HCT116 (cell line): ENCODE results near the gene RAN. TPM values are rescaled to one million over a fixed set of nuclear protein-coding genes. Genes with fewer than 3 reads are reported as not detected.

Experiments
- ATAC-seq: fragments of 200-7000 bp; cut with Tn5 transposase; 2 replicates; pipeline ENCODE4 v1.9.1; 2020; ENCODE audit warnings: mild to moderate bottlenecking, moderate library complexity
- BruUV-seq: library from RNA; stranded (reverse); fragments of 400-500 nt; replicated peaks from 2 replicates; lab custom pipeline; 2021; lab: Mats Ljungman, UMichigan
- CTCF ChIA-PET: fragments of 300-600 bp; sonication (Branson Sonifier 250); formaldehyde crosslinking; loops from one replicate; lab custom pipeline; 2021; ENCODE audit warnings: antibody characterized with exemption; lab: Charles Lee
- POLR2A ChIA-PET: fragments of 300-600, 350-600 bp; sonication (Branson Sonifier 250); formaldehyde crosslinking; loops from one replicate; lab custom pipeline; 2021; ENCODE audit warnings: antibody characterized with exemption; lab: Charles Lee
- RAD21 ChIA-PET, 2 experiments: fragments of 300-600 bp; sonication (Branson Sonifier 250); formaldehyde crosslinking; loops; one replicate each; lab custom pipeline; 2023; ENCODE audit warnings: low total read pairs in 2 of 2; ENCODE audit not compliant: uncharacterized antibody in 2 of 2, unreplicated experiment in 2 of 2, low non-redundant PET in 1 of 2; lab: Charles Lee
- DNase-seq: peaks from one replicate; pipeline ENCODE4 v3.0.0-alpha.2; 2010; ENCODE audit warnings: low read depth, low spot score
- H2AFZ ChIP-seq: fragments of 200-600 bp; shearing (Covaris generic), sonication (generic); 2 replicates; pipeline ENCODE4 v1.6.1; 2017; ENCODE audit warnings: low read depth, mixed run types, mixed read lengths, antibody characterized with exemption, low read length; ENCODE audit not compliant: poor library complexity, severe bottlenecking
- H3K27ac ChIP-seq: 2 replicates; pipeline ENCODE4 v1.5.1; 2012; ENCODE audit warnings: low read depth, low read length
- H3K27me3 ChIP-seq: fragments of 200-600 bp; sonication (generic); 2 replicates; pipeline ENCODE4 v1.6.1; 2016; ENCODE audit warnings: mixed run types, low read length, mixed read lengths; ENCODE audit not compliant: insufficient read depth
- H3K36me3 ChIP-seq, 2 experiments: fragments of 200-500 bp in 1 of 2; fragments of 200-600 bp in 1 of 2; sonication (Bioruptor generic) in 1 of 2; sonication (generic) in 1 of 2; 2 replicates each; pipeline versions ENCODE4 v1.5.1 to v1.6.1; 2014 to 2016; ENCODE audit warnings: low read length in 2 of 2, inconsistent platforms in 1 of 2, mixed read lengths in 1 of 2, mixed run types in 1 of 2; ENCODE audit not compliant: insufficient read depth in 2 of 2, control insufficient read depth in 1 of 2
- H3K4me1 ChIP-seq, 2 experiments: fragments of 200-600 bp in 1 of 2; sonication (generic) in 1 of 2; 2 replicates each; pipeline versions ENCODE4 v1.5.1 to v1.6.1; 2012 to 2017; ENCODE audit warnings: low read length in 2 of 2, inconsistent platforms in 1 of 2, mild to moderate bottlenecking in 1 of 2, mixed read lengths in 1 of 2, mixed run types in 1 of 2, moderate library complexity in 1 of 2; ENCODE audit not compliant: insufficient read depth in 2 of 2, control insufficient read depth in 1 of 2
- H3K4me2 ChIP-seq: fragments of 200-600 bp; sonication (generic); 2 replicates; pipeline ENCODE4 v1.6.1; 2017; ENCODE audit warnings: mixed run types, low read length, mixed read lengths
- H3K4me3 ChIP-seq, 2 experiments: fragments of 200-600 bp in 1 of 2; sonication (generic) in 1 of 2; replicated peaks in 1 of 2; 2 replicates each; pipeline ENCODE4 v1.5.1; 2011 to 2016; ENCODE audit warnings: low read length in 2 of 2, control low read depth in 1 of 2, low read depth in 1 of 2, mild to moderate bottlenecking in 1 of 2, mixed read lengths in 1 of 2, mixed run types in 1 of 2
- H3K79me2 ChIP-seq: fragments of 200-600 bp; sonication (generic); 2 replicates; pipeline ENCODE4 v1.6.1; 2017; ENCODE audit warnings: mild to moderate bottlenecking, mixed run types, low read length, moderate library complexity, mixed read lengths; ENCODE audit not compliant: insufficient read depth
- H3K9ac ChIP-seq: fragments of 200-600 bp; sonication (generic); 2 replicates; pipeline ENCODE4 v1.6.1; 2016; ENCODE audit warnings: low read length, mixed read lengths
- H3K9me2 ChIP-seq: fragments of 200-600 bp; sonication (generic), shearing (Covaris generic); 2 replicates; pipeline ENCODE4 v1.6.1; 2017; ENCODE audit warnings: mixed run types, mild to moderate bottlenecking, moderate library complexity; ENCODE audit not compliant: insufficient read depth
- H3K9me3 ChIP-seq, 2 experiments: fragments of 200-500 bp in 1 of 2; fragments of 200-600 bp in 1 of 2; sonication (Bioruptor generic) in 1 of 2; sonication (generic) in 1 of 2; 2 replicates each; pipeline ENCODE4 v1.6.1; 2014 to 2017; ENCODE audit warnings: low read length in 2 of 2, mixed read lengths in 2 of 2, inconsistent platforms in 1 of 2, low read depth in 1 of 2, mild to moderate bottlenecking in 1 of 2, mixed run types in 1 of 2, moderate library complexity in 1 of 2; ENCODE audit not compliant: control insufficient read depth in 1 of 2, insufficient read depth in 1 of 2
- H4K20me1 ChIP-seq: fragments of 200-600 bp; sonication (generic), shearing (Covaris generic); 2 replicates; pipeline ENCODE4 v1.6.1; 2017; ENCODE audit warnings: mixed run types, mild to moderate bottlenecking, moderate library complexity; ENCODE audit not compliant: insufficient read depth
- CTCF ChIP-seq, 3 experiments: fragments of 200-600 bp in 1 of 3; sonication (generic) in 1 of 3; IDR thresholded peaks in 2 of 3; conservative IDR thresholded peaks in 1 of 3; 2 replicates each; pipeline ENCODE4 v1.5.1; 2012 to 2017; ENCODE audit warnings: low read depth in 2 of 3, low read length in 2 of 3, antibody characterized with exemption in 1 of 3, borderline replicate concordance in 1 of 3, control low read depth in 1 of 3, mild to moderate bottlenecking in 1 of 3, mixed read lengths in 1 of 3, mixed run types in 1 of 3, moderate library complexity in 1 of 3; ENCODE audit not compliant: insufficient read depth in 1 of 3
- FOSL1 ChIP-seq: IDR thresholded peaks from 2 replicates; pipeline ENCODE4 v1.6.1; 2012; ENCODE audit warnings: low read depth
- JUND ChIP-seq: IDR thresholded peaks from 2 replicates; pipeline ENCODE4 v1.6.1; 2012
- REST ChIP-seq: IDR thresholded peaks from 2 replicates; pipeline ENCODE4 v1.6.1; 2012; ENCODE audit warnings: low read depth
- SRF ChIP-seq: IDR thresholded peaks from 2 replicates; pipeline ENCODE4 v1.6.1; 2012; ENCODE audit warnings: low read depth
- TCF7L2 ChIP-seq: IDR thresholded peaks from 2 replicates; pipeline ENCODE4 v1.7.0; 2011; ENCODE audit warnings: borderline replicate concordance, inconsistent platforms; ENCODE audit not compliant: insufficient read depth, insufficient read length; ENCODE audit errors: extremely low read depth
- YY1 ChIP-seq: IDR thresholded peaks from 2 replicates; pipeline ENCODE4 v1.6.1; 2011; ENCODE audit warnings: low read length, low read depth, moderate library complexity, mild to moderate bottlenecking; ENCODE audit not compliant: insufficient replicate concordance; ENCODE audit errors: extremely low read depth
- ZFX ChIP-seq: fragments of 450-650 bp; IDR thresholded peaks from 2 replicates; pipeline ENCODE4 v1.6.1; 2017
- ZNF274 ChIP-seq: fragments of 200-500 bp; sonication (Bioruptor generic); IDR thresholded peaks from 2 replicates; pipeline ENCODE4 v1.6.1; 2014; ENCODE audit warnings: mild to moderate bottlenecking, low read depth, low read length, inconsistent platforms
- intact Hi-C: fragments of 100-400 bp; cut with micrococcal nuclease; formaldehyde crosslinking; loops from 2 replicates; pipeline ENCODE4 v1.10.0; 2022
- total RNA-seq: library from RNA; stranded (reverse); gene quantifications from one replicate; pipeline ENCODE4 v1.2.1, GENCODE V29; 2021; ENCODE audit not compliant: unreplicated experiment
- TF ChIP-seq, protein P1 (sequence below): IDR thresholded peaks from 2 replicates; pipeline ENCODE4 v1.6.1; 2012

RAN gene
- total RNA-seq, 1 experiment from 2014 or later = 1,420 TPM

- no peak overlapping the region for H3K4me3 ChIP-seq
- TF ChIP-seq CTCF (IDR thresholded peaks at IDR 0.05 in 2 of 3, conservative IDR thresholded peaks at IDR 0.05 in 1 of 3; ENCODE audit: borderline replicate concordance in 1 of 3, insufficient read depth in 1 of 3, low read depth in 2 of 3, low read length in 2 of 3) (no peak), JUND (no peak)
- TF ChIP-seq, protein P1, sequence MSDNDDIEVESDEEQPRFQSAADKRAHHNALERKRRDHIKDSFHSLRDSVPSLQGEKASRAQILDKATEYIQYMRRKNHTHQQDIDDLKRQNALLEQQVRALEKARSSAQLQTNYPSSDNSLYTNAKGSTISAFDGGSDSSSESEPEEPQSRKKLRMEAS = no peak
- ATAC-seq (no peak), DNase-seq (no peak)
- ChIA-PET POLR2A (no interaction called here), CTCF (no interaction called here), RAD21 (no interaction called here)
- no peak overlapping the region for H3K27ac ChIP-seq
- H3K27me3 ChIP-seq = no peaks in the 10 kb centered on the region
- peaks cover 9 to 13% of the 10 kb centered on the region in 2 experiments; a peak in 2 of 4 replicates for H3K9me3 ChIP-seq
- no peak overlapping the region for H3K4me2 ChIP-seq
- H3K4me1 ChIP-seq = no peaks in the 10 kb centered on the region
- H3K9ac ChIP-seq = no peak overlapping the region
- no peaks in the 10 kb centered on the region for H4K20me1 ChIP-seq
- no peaks in the 10 kb centered on the region for H3K36me3 ChIP-seq
- H3K79me2 ChIP-seq = no peaks in the 10 kb centered on the region
- BruUV-seq = no TSS peak
- intact Hi-C loops = no loop called here
- H3K9me2 ChIP-seq = no peaks in the 10 kb centered on the region
- no peak overlapping the region for H2AFZ ChIP-seq
Observed at GRCh38 chr12:130909111-130909510, 37.2 kb downstream of the RAN start.

DNA sequence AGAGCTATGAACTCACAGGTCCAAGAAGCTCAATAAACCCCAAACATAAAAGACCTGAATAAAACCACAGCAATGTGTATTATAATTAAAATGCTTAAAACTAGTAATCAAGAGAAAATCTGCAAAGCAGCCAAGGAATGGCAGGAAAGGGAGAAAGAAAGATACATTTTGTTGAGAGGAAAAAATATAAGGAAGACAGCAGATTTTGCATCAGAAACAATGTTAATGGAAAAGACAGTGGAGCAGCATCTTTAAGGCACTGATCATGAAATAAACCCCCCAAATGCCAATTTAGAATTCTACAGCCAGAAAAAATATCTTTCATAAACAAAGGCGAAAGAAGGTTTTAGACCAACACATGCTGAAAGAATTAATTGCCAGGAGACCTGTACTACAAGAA lies 39.3 kb downstream of the RAN start:
- H3K36me3 ChIP-seq = no peaks in the 10 kb centered on the region
- H2AFZ ChIP-seq = no peak overlapping the region
- no peaks in the 10 kb centered on the region for H3K79me2 ChIP-seq
- H3K9ac ChIP-seq = no peak overlapping the region
- H3K4me1 ChIP-seq = peaks cover 2 to 4% of the 10 kb centered on the region in 2 experiments; a peak in 1 of 4 replicates
- no peak overlapping the region for H3K4me2 ChIP-seq
- DNase-seq (no peak), ATAC-seq (no peak)
- intact Hi-C loops = loop anchor here (5.0 kb wide), 1 partner anchor 1071 kb away; no protein-coding TSS in a partner anchor
- ChIA-PET CTCF (no interaction called here), POLR2A (no interaction called here), RAD21 (no interaction called here)
- no TSS peak for BruUV-seq
- no peak overlapping the region for H3K27ac ChIP-seq
- H4K20me1 ChIP-seq = no peaks in the 10 kb centered on the region
- H3K4me3 ChIP-seq = no peak overlapping the region
- H3K9me3 ChIP-seq = peaks cover 9 to 13% of the 10 kb centered on the region in 2 experiments; a peak in 2 of 4 replicates
- no peaks in the 10 kb centered on the region for H3K9me2 ChIP-seq
- no peaks in the 10 kb centered on the region for H3K27me3 ChIP-seq
- TF ChIP-seq FOSL1 (no peak), CTCF (IDR thresholded peaks at IDR 0.05 in 2 of 3, conservative IDR thresholded peaks at IDR 0.05 in 1 of 3; ENCODE audit: borderline replicate concordance in 1 of 3, insufficient read depth in 1 of 3, low read depth in 2 of 3, low read length in 2 of 3) (no peak), ZNF274 (no peak), ZFX (no peak), REST (no peak), TCF7L2 (no peak), SRF (no peak), YY1 (no peak)
- TF ChIP-seq, protein P1 = no peak
